ENCODE data around the gene MAD1L1.
"Not testable (repeated sequence)": the region's sequence is repeated elsewhere in the genome, so short reads cannot be mapped to it uniquely, and the experiment has no call there.

Gene MAD1L1

DNA sequence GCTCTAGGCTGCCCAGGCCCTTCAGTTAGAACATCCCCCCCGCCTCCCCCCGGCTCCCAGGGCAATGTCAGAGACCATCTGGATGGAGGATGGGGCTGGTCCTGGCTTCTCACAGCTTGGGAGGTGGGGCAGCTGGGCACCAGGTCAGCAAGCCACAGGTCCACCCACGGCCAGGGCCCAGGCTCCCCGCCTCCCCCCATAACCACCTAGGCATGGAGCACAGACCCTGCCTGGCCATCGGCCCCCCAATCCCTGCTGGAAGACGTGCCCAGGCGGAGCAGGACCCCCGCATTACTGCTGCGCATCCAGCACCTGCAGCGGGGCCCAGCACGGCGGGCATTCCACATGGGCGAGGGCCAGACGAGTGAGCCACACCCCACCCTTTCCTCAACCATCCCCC lies 393.0 kb downstream of the MAD1L1 start:
- Histone ChIP-seq H2AFZ (ENCODE audit: low read depth, low read length) (no peak overlapping the region), H3K79me2 (ENCODE audit: insufficient read depth, low read length) (no peaks in the 10 kb centered on the region), H3K9ac (ENCODE audit: low read depth, low read length) (no peak overlapping the region), H3K27me3 (ENCODE audit: insufficient read depth, low read length, poor library complexity) (no peaks in the 10 kb centered on the region), H3K9me3 (ENCODE audit: insufficient read depth, low read length, severe bottlenecking) (peaks cover 3% of the 10 kb centered on the region), H3K4me3 (ENCODE audit: low read depth in 1 of 2, low read length in 2 of 2) (no peak overlapping the region), H3K27ac (ENCODE audit: low read length) (no peak overlapping the region), H3K4me2 (ENCODE audit: insufficient read depth, low read length) (no peak overlapping the region), H3K4me1 (ENCODE audit: insufficient read depth, low read length) (no peaks in the 10 kb centered on the region), H4K20me1 (ENCODE audit: insufficient read depth, low read length) (peaks cover 12% of the 10 kb centered on the region), H3K36me3 (ENCODE audit: insufficient read depth, low read length) (peaks cover 41% of the 10 kb centered on the region)
- DNase-seq, result no peak
- ATAC-seq (ENCODE audit: insufficient read depth, low read depth), result no peak
- TF ChIP-seq, protein P1, sequence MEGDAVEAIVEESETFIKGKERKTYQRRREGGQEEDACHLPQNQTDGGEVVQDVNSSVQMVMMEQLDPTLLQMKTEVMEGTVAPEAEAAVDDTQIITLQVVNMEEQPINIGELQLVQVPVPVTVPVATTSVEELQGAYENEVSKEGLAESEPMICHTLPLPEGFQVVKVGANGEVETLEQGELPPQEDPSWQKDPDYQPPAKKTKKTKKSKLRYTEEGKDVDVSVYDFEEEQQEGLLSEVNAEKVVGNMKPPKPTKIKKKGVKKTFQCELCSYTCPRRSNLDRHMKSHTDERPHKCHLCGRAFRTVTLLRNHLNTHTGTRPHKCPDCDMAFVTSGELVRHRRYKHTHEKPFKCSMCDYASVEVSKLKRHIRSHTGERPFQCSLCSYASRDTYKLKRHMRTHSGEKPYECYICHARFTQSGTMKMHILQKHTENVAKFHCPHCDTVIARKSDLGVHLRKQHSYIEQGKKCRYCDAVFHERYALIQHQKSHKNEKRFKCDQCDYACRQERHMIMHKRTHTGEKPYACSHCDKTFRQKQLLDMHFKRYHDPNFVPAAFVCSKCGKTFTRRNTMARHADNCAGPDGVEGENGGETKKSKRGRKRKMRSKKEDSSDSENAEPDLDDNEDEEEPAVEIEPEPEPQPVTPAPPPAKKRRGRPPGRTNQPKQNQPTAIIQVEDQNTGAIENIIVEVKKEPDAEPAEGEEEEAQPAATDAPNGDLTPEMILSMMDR (IDR thresholded peaks at IDR 0.05; ENCODE audit: borderline replicate concordance, extremely low read depth, low read length, poor library complexity, severe bottlenecking), result no peak
- no peak for TF ChIP-seq EZH2 (IDR thresholded peaks at IDR 0.05; ENCODE audit: borderline replicate concordance, low read depth, low read length, severe bottlenecking)

DNA sequence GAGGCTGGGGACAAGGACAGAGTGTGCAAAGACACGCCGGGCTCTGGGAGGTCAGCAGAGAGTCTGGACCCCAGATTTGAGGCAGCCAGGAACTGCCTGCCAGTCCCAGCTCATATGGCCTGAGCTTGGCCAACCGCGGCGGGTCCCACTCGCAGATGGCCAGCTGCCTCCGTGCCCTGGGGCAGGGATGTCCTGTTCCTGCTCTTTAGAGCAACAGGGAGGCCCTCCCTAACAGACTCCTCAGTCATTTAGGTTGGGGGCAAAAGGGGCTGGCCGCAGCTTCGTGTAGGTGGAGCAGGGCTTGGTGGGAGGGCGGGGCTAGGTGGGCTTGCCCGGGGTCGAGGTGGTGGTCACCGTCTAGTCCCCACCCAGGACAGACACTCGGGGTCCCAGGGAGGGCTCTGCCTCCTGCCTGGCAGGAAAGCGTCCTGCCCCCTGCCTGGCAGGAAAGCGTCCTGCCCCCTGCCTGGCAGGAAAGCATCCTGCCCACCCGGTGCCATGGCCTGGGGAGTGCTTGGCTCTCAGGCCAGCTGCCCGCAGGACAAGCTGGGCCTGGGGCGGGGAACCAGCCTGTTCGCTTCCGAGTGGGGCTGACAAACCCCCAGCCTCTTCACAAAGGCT lies 393.7 kb downstream of the MAD1L1 start:
- H3K36me3 ChIP-seq (ENCODE audit: insufficient read depth, low read length), result peaks cover 35% of the 10 kb centered on the region
- not testable (repeated sequence) for H3K4me1 ChIP-seq (ENCODE audit: insufficient read depth, low read length); H3K9me3 ChIP-seq (ENCODE audit: insufficient read depth, low read length, severe bottlenecking); H3K79me2 ChIP-seq (ENCODE audit: insufficient read depth, low read length); H4K20me1 ChIP-seq (ENCODE audit: insufficient read depth, low read length); ATAC-seq (ENCODE audit: insufficient read depth, low read depth); DNase-seq; H3K9ac ChIP-seq (ENCODE audit: low read depth, low read length); H3K4me3 ChIP-seq (ENCODE audit: low read depth in 1 of 2, low read length in 2 of 2); H3K27me3 ChIP-seq (ENCODE audit: insufficient read depth, low read length, poor library complexity); H2AFZ ChIP-seq (ENCODE audit: low read depth, low read length); H3K4me2 ChIP-seq (ENCODE audit: insufficient read depth, low read length); H3K27ac ChIP-seq (ENCODE audit: low read length)

DNA sequence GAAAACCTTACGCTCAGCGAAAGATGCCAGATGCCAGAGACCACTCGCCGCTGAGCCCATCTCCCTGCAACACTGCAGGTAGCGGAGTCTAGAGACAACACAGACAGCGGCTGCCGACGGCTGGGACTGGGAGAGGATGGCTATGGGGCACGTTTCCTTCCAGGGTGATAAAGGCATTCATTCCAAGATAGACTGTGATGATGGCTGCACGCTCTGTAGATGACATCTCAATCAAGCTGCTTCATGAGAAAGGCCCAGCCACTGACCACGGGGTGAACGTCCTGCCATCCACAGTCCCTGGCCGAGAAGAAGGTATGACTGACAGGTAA lies 394.2 kb downstream of the MAD1L1 start:
- H3K79me2 ChIP-seq (ENCODE audit: insufficient read depth, low read length); H3K4me3 ChIP-seq (ENCODE audit: low read depth in 1 of 2, low read length in 2 of 2); H3K9ac ChIP-seq (ENCODE audit: low read depth, low read length); H4K20me1 ChIP-seq (ENCODE audit: insufficient read depth, low read length); H3K9me3 ChIP-seq (ENCODE audit: insufficient read depth, low read length, severe bottlenecking); DNase-seq; H3K27me3 ChIP-seq (ENCODE audit: insufficient read depth, low read length, poor library complexity); H2AFZ ChIP-seq (ENCODE audit: low read depth, low read length); H3K4me1 ChIP-seq (ENCODE audit: insufficient read depth, low read length); ATAC-seq (ENCODE audit: insufficient read depth, low read depth); H3K4me2 ChIP-seq (ENCODE audit: insufficient read depth, low read length); H3K27ac ChIP-seq (ENCODE audit: low read length): not testable (repeated sequence)
- peaks cover 30% of the 10 kb centered on the region for H3K36me3 ChIP-seq (ENCODE audit: insufficient read depth, low read length)

DNA sequence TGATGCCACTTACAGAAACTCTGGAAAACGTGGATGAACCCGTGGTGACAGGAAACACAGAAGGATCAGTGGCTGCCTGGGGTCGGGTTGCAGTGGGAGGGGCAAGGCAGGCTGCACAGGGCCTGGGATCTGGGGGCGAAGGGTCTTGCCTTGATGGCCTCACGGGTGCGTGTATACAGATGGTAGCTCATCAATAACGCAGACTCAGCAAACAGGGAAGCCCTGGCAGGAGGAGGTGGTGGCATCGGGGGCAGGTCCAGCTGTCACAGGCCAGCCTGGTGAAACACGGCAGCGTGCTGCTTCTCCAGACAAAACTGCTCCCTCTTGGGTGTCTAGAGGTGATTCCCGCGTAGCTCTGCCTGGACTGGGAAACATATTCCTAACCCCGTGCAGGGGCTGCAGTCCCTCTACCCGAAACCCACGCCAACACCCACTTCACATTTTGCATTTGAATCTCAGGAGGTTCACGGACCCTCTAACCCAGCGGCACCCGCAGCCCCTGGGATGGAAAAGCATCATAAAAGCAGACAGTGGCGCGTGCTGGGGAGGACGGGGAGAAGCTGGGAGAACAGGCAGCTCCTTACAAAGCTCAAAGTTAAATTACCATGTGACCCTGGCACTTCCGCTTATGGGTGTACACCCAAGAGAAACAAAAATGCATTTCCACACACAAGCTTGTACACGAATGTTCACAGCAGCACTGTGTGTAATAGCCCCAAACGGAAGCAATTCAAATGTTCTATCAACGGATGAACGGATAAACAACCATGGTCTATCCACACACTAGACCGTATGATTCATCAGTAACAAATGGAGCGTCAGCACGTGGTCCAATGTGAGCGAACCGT lies 394.8 kb downstream of the MAD1L1 start:
- not testable (repeated sequence) for H3K9ac ChIP-seq (ENCODE audit: low read depth, low read length); H3K4me2 ChIP-seq (ENCODE audit: insufficient read depth, low read length); H3K27ac ChIP-seq (ENCODE audit: low read length); H3K4me1 ChIP-seq (ENCODE audit: insufficient read depth, low read length); H3K4me3 ChIP-seq (ENCODE audit: low read depth in 1 of 2, low read length in 2 of 2); H3K27me3 ChIP-seq (ENCODE audit: insufficient read depth, low read length, poor library complexity); H3K79me2 ChIP-seq (ENCODE audit: insufficient read depth, low read length); ATAC-seq (ENCODE audit: insufficient read depth, low read depth); H2AFZ ChIP-seq (ENCODE audit: low read depth, low read length); DNase-seq; H3K9me3 ChIP-seq (ENCODE audit: insufficient read depth, low read length, severe bottlenecking); H4K20me1 ChIP-seq (ENCODE audit: insufficient read depth, low read length)
- H3K36me3 ChIP-seq (ENCODE audit: insufficient read depth, low read length), result peaks cover 24% of the 10 kb centered on the region

DNA sequence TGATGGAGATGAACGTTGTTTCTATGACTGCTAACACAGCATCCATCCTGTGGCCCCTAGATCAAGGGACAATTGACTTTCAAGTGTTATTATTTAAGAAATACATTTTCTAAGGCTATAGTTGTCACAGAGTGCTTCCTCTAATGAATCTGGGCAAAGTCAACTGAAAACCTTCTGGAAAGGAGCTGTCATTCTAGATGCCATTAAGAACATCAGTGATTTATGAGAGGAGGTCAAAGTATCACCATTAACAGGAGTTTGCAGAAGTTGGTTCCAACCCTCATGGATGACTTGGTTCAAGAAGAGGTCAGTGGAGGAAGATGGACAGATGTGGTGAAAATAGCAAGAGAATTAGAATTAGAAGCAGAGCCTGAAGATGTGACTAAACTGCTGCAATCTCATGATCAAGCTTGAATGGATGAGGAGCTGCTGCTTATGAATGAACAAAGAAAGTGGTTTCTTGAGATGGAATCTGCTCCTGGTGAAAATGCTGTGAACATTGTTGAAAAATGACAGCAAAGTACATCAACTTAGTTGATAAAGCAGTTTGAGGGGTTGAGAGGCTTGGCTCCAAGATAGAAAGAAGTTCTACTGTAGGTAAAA lies 400.7 kb downstream of the MAD1L1 start:
- H3K4me3 ChIP-seq (ENCODE audit: low read depth in 1 of 2, low read length in 2 of 2); DNase-seq; H3K9ac ChIP-seq (ENCODE audit: low read depth, low read length); H4K20me1 ChIP-seq (ENCODE audit: insufficient read depth, low read length); H3K36me3 ChIP-seq (ENCODE audit: insufficient read depth, low read length); H3K27me3 ChIP-seq (ENCODE audit: insufficient read depth, low read length, poor library complexity); H3K79me2 ChIP-seq (ENCODE audit: insufficient read depth, low read length); ATAC-seq (ENCODE audit: insufficient read depth, low read depth); H3K27ac ChIP-seq (ENCODE audit: low read length); H3K9me3 ChIP-seq (ENCODE audit: insufficient read depth, low read length, severe bottlenecking); H3K4me1 ChIP-seq (ENCODE audit: insufficient read depth, low read length); H2AFZ ChIP-seq (ENCODE audit: low read depth, low read length); H3K4me2 ChIP-seq (ENCODE audit: insufficient read depth, low read length): not testable (repeated sequence)

DNA sequence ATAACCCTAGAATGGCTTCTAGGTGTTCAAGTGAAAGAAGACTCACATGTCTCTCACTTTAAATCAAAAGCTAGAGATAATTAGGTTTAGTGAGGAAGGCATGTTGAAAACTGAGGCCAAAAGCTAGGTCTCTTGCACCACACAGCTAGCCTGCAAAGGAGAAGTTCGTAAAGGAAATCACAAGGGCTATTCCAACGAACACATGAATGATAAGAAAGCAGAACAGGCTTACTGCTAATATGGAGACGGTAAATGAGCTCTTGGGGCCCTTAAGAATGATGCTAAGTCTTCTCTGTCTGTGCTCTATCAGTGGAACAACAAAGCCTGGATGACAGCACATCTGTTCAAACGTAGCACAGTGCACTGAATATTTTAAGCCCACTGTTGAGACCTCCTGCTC lies 401.3 kb downstream of the MAD1L1 start:
- not testable (repeated sequence) for H3K79me2 ChIP-seq (ENCODE audit: insufficient read depth, low read length); H3K9ac ChIP-seq (ENCODE audit: low read depth, low read length); H3K9me3 ChIP-seq (ENCODE audit: insufficient read depth, low read length, severe bottlenecking); ATAC-seq (ENCODE audit: insufficient read depth, low read depth); DNase-seq; H2AFZ ChIP-seq (ENCODE audit: low read depth, low read length); H3K36me3 ChIP-seq (ENCODE audit: insufficient read depth, low read length); H3K4me1 ChIP-seq (ENCODE audit: insufficient read depth, low read length); H3K4me3 ChIP-seq (ENCODE audit: low read depth in 1 of 2, low read length in 2 of 2); H4K20me1 ChIP-seq (ENCODE audit: insufficient read depth, low read length); H3K4me2 ChIP-seq (ENCODE audit: insufficient read depth, low read length); H3K27me3 ChIP-seq (ENCODE audit: insufficient read depth, low read length, poor library complexity); H3K27ac ChIP-seq (ENCODE audit: low read length)

DNA sequence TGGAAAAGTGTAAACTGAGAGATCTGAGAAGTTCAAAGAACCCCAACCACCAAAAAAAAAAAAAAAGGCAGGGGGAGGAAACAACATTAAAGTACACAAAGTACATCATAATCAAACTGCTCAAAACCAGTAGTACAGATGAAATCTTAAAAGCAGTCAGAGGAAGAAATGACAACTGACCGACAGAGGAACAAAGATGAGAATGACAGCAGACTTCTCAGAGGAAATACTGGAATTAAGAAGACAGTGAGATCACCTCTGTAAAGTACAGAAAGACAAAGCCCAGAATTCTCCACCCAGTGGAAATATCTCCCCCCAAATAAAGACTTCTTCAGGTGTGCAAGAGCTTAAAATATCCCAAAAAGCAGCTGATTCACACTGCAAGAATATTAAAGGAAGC lies 403.1 kb downstream of the MAD1L1 start:
- not testable (repeated sequence) for H3K4me2 ChIP-seq (ENCODE audit: insufficient read depth, low read length); ATAC-seq (ENCODE audit: insufficient read depth, low read depth); H3K36me3 ChIP-seq (ENCODE audit: insufficient read depth, low read length); H3K4me3 ChIP-seq (ENCODE audit: low read depth in 1 of 2, low read length in 2 of 2); H2AFZ ChIP-seq (ENCODE audit: low read depth, low read length); H3K9ac ChIP-seq (ENCODE audit: low read depth, low read length); H3K27ac ChIP-seq (ENCODE audit: low read length); H3K27me3 ChIP-seq (ENCODE audit: insufficient read depth, low read length, poor library complexity); H3K9me3 ChIP-seq (ENCODE audit: insufficient read depth, low read length, severe bottlenecking); H3K79me2 ChIP-seq (ENCODE audit: insufficient read depth, low read length); DNase-seq
- H4K20me1 ChIP-seq (ENCODE audit: insufficient read depth, low read length), result peaks cover 13% of the 10 kb centered on the region; the same call in 1 of the 2 replicates
- H3K4me1 ChIP-seq (ENCODE audit: insufficient read depth, low read length), result peaks cover 19% of the 10 kb centered on the region

All from DND-41 (cell line).